B cell (primary cell): ENCODE results near the gene TMEM52. TPM values are rescaled to one million over a fixed set of nuclear protein-coding genes. Genes with fewer than 3 reads are reported as not detected.

Experiments used
- ATAC-seq: fragments of 200-7000 bp; cut with Tn5 transposase; one replicate; pipeline ENCODE4 v1.10.0; 2021; ENCODE audit warnings: low read depth, mild to moderate bottlenecking, moderate number of reproducible peaks, moderate library complexity
- CTCF ChIA-PET: fragments of 350-600 bp; sonication (Branson Sonifier 250); formaldehyde crosslinking; loops from one replicate; lab custom pipeline; 2021; ENCODE audit warnings: antibody characterized with exemption, inconsistent platforms; lab: Charles Lee
- POLR2A ChIA-PET: fragments of 350-600 bp; sonication (Branson Sonifier 250); formaldehyde crosslinking; loops from one replicate; lab custom pipeline; 2021; ENCODE audit warnings: antibody characterized with exemption; lab: Charles Lee
- DNase-seq: peaks from one replicate; pipeline ENCODE4 v3.0.0; 2013
- H2AFZ ChIP-seq: 2 replicates; pipeline ENCODE4 v1.6.1; 2012; ENCODE audit warnings: mild to moderate bottlenecking, low read depth, low read length; ENCODE audit not compliant: insufficient read depth, poor library complexity, severe bottlenecking
- H3K27ac ChIP-seq, 2 donors: 1 replicate in 1 of 2; 2 replicates in 1 of 2; pipeline ENCODE4 v1.5.1; 2012 to 2013; ENCODE audit warnings: low read length in 2 of 2, mild to moderate bottlenecking in 2 of 2, moderate library complexity in 1 of 2
- H3K27me3 ChIP-seq, 4 experiments: fragments of 200-600 bp in 1 of 4; sonication (generic) in 1 of 4; replicated peaks in 1 of 4; 1 replicate in 2 of 4; 2 replicates in 2 of 4; pipeline versions ENCODE4 v1.6.1 to v1.7.0; 2013 to 2016; ENCODE audit warnings: low read length in 3 of 4, mild to moderate bottlenecking in 2 of 4, mixed read lengths in 1 of 4, moderate library complexity in 1 of 4; ENCODE audit not compliant: insufficient read depth in 4 of 4, control insufficient read depth in 3 of 4; ENCODE audit errors: control extremely low read depth in 1 of 4
- H3K36me3 ChIP-seq, 2 experiments: replicated peaks in 1 of 2; 1 replicate in 1 of 2; 2 replicates in 1 of 2; pipeline versions ENCODE4 v1.6.1 to v1.7.1; 2013; ENCODE audit warnings: low read length in 1 of 2; ENCODE audit not compliant: insufficient read depth in 2 of 2, control insufficient read depth in 1 of 2; ENCODE audit errors: control extremely low read depth in 1 of 2, extremely low read depth in 1 of 2
- H3K4me1 ChIP-seq, 2 donors: fragments of 200-600 bp in 1 of 2; sonication (generic) in 1 of 2; 1 replicate in 1 of 2; 2 replicates in 1 of 2; pipeline versions ENCODE4 v1.5.1 to v1.6.1; 2013 to 2017; ENCODE audit warnings: low read length in 2 of 2; ENCODE audit not compliant: control insufficient read depth in 2 of 2, insufficient read depth in 2 of 2
- H3K4me2 ChIP-seq: replicated peaks from 2 replicates; pipeline ENCODE3; 2012; ENCODE audit warnings: mild to moderate bottlenecking, low read depth, low read length; ENCODE audit not compliant: poor library complexity, severe bottlenecking
- H3K4me3 ChIP-seq, 5 experiments: fragments of 200-600 bp in 1 of 5; sonication (generic) in 1 of 5; 1 replicate in 3 of 5; 2 replicates in 2 of 5; pipeline versions ENCODE4 v1.5.1 to v1.7.0; 2011 to 2016; ENCODE audit warnings: low read length in 4 of 5, mild to moderate bottlenecking in 4 of 5, low read depth in 2 of 5, control low read depth in 1 of 5, moderate library complexity in 1 of 5; ENCODE audit not compliant: insufficient read depth in 1 of 5; ENCODE audit errors: control extremely low read depth in 1 of 5, extremely low read depth in 1 of 5
- H3K79me2 ChIP-seq: fragments of 200-600 bp; sonication (generic); one replicate; pipeline ENCODE4 v1.6.0; 2016; ENCODE audit warnings: low read length; ENCODE audit not compliant: control insufficient read depth, insufficient read depth
- H3K9ac ChIP-seq: fragments of 200-600 bp; sonication (generic); 2 replicates; pipeline ENCODE4 v1.6.1; 2017; ENCODE audit warnings: mild to moderate bottlenecking, low read length, moderate library complexity
- H3K9me3 ChIP-seq, 3 donors: one replicate each; pipeline versions ENCODE4 v1.6.1 to v1.7.1; 2013; ENCODE audit warnings: low read length in 2 of 3; ENCODE audit not compliant: control insufficient read depth in 2 of 3, insufficient read depth in 1 of 3; ENCODE audit errors: control extremely low read depth in 1 of 3
- H4K20me1 ChIP-seq: 2 replicates; pipeline ENCODE4 v1.6.0; 2012; ENCODE audit warnings: mild to moderate bottlenecking, low read length; ENCODE audit not compliant: insufficient read depth, control insufficient read depth, poor library complexity, severe bottlenecking
- H3K27ac Mint-ChIP-seq: one replicate; pipeline ENCODE4 v1.8.0; 2021; ENCODE audit warnings: mixed read lengths
- H3K27me3 Mint-ChIP-seq: one replicate; pipeline ENCODE4 v1.8.0; 2021; ENCODE audit warnings: mixed read lengths
- H3K4me1 Mint-ChIP-seq: one replicate; pipeline ENCODE4 v1.8.0; 2021; ENCODE audit warnings: mixed read lengths
- H3K4me3 Mint-ChIP-seq: one replicate; pipeline ENCODE4 v1.8.0; 2021; ENCODE audit warnings: mixed read lengths
- H3K9me3 Mint-ChIP-seq: one replicate; pipeline ENCODE4 v1.8.0; 2022; ENCODE audit warnings: mixed read lengths; ENCODE audit not compliant: insufficient read depth
- EZH2 ChIP-seq: IDR thresholded peaks from 2 replicates; pipeline ENCODE4 v1.6.1; 2012; ENCODE audit warnings: borderline replicate concordance, low read depth, mild to moderate bottlenecking, moderate library complexity, low read length; ENCODE audit not compliant: insufficient read depth, poor library complexity, severe bottlenecking
- WGBS: methylation state at CpG from one replicate; pipeline ENCODE4 v1.1.5; 2013; ENCODE audit warnings: missing lambda C conversion rate; ENCODE audit not compliant: insufficient coverage; 5-methylcytosine and 5-hydroxymethylcytosine counted together
- intact Hi-C: fragments of 100-400 bp; cut with micrococcal nuclease; formaldehyde crosslinking; loops from one replicate; pipeline ENCODE4 v1.10.0; 2022
- polyA plus RNA-seq: library from polyadenylated mRNA; depleted of rRNA; stranded (reverse); fragments of >200 nt; gene quantifications from 2 replicates; pipeline ENCODE4 v1.2.3, GENCODE V29; 2012
- total RNA-seq, 2 donors: library from RNA; stranded (reverse); fragments of 120-200 nt in 1 of 2; gene quantifications; 1 replicate in 1 of 2; 2 replicates in 1 of 2; pipeline versions ENCODE4 v1.2.3 to v1.2.4, GENCODE V29; 2013 to 2022
- TF ChIP-seq, protein P1 (sequence below): fragments of 200-600 bp; IDR thresholded peaks from one replicate; pipeline ENCODE4 v1.8.0; 2022; ENCODE audit warnings: antibody characterized with exemption, mild to moderate bottlenecking

Gene TMEM52
- total and polyA plus RNA-seq, 2 donors (not counting 1 experiment from before 2014, with no cell fraction given): 0.69 to 1.00 TPM

GRCh38 chr1:1954831-1955441 is 35.9 kb upstream of the TMEM52 start:
- no peak for TF ChIP-seq EZH2
- H3K4me3 Mint-ChIP-seq: no peak overlapping the region
- H3K4me1 Mint-ChIP-seq: no peaks in the 10 kb centered on the region
- Histone ChIP-seq H3K4me2 (no peak overlapping the region), H3K27ac (no peak overlapping the region), H3K27me3 (peaks cover 0 to 20% (median 2%) of the 10 kb centered on the region in 4 experiments), H3K4me1 (no peaks in the 10 kb centered on the region), H3K9me3 (peaks cover 0 to 16% (median 6%) of the 10 kb centered on the region in 3 donors), H2AFZ (no peak overlapping the region), H3K79me2 (no peaks in the 10 kb centered on the region), H4K20me1 (no peaks in the 10 kb centered on the region), H3K4me3 (no peak overlapping the region), H3K36me3 (no peaks in the 10 kb centered on the region), H3K9ac (no peak overlapping the region)
- H3K9me3 Mint-ChIP-seq: peaks cover 7% of the 10 kb centered on the region
- CTCF ChIA-PET: no interaction called here
- intact Hi-C loops: no loop called here
- POLR2A ChIA-PET: no interaction called here
- no peak overlapping the region for H3K27ac Mint-ChIP-seq
- peaks cover 37% of the 10 kb centered on the region for H3K27me3 Mint-ChIP-seq
- 83% methylated on average over 45 of the region's 46 CpGs for WGBS
- DNase-seq (no peak), ATAC-seq (no peak)

GRCh38 chr1:1954015-1954414 is 34.9 kb upstream of the TMEM52 start:
- DNase-seq: no peak
- H4K20me1 ChIP-seq: no peaks in the 10 kb centered on the region
- POLR2A ChIA-PET: no interaction called here
- H3K9ac ChIP-seq: no peak overlapping the region
- Mint-ChIP-seq H3K27ac (no peak overlapping the region), H3K9me3 (peaks cover 7% of the 10 kb centered on the region), H3K4me3 (no peak overlapping the region), H3K4me1 (no peaks in the 10 kb centered on the region), H3K27me3 (peaks cover 34% of the 10 kb centered on the region)
- intact Hi-C loops: no loop called here
- no peak for ATAC-seq
- no peak for TF ChIP-seq EZH2
- TF ChIP-seq, protein P1, sequence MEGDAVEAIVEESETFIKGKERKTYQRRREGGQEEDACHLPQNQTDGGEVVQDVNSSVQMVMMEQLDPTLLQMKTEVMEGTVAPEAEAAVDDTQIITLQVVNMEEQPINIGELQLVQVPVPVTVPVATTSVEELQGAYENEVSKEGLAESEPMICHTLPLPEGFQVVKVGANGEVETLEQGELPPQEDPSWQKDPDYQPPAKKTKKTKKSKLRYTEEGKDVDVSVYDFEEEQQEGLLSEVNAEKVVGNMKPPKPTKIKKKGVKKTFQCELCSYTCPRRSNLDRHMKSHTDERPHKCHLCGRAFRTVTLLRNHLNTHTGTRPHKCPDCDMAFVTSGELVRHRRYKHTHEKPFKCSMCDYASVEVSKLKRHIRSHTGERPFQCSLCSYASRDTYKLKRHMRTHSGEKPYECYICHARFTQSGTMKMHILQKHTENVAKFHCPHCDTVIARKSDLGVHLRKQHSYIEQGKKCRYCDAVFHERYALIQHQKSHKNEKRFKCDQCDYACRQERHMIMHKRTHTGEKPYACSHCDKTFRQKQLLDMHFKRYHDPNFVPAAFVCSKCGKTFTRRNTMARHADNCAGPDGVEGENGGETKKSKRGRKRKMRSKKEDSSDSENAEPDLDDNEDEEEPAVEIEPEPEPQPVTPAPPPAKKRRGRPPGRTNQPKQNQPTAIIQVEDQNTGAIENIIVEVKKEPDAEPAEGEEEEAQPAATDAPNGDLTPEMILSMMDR: no peak
- H3K4me2 ChIP-seq: no peak overlapping the region
- H3K4me3 ChIP-seq: no peak overlapping the region
- H3K4me1 ChIP-seq: no peaks in the 10 kb centered on the region
- no peaks in the 10 kb centered on the region for H3K36me3 ChIP-seq
- peaks cover 0 to 16% (median 6%) of the 10 kb centered on the region in 3 donors for H3K9me3 ChIP-seq
- H3K27ac ChIP-seq: no peak overlapping the region
- 86% methylated on average over 7 of the region's 9 CpGs for WGBS
- CTCF ChIA-PET: no interaction called here
- H3K27me3 ChIP-seq: peaks cover 0 to 17% (median 2%) of the 10 kb centered on the region in 4 experiments
- no peak overlapping the region for H2AFZ ChIP-seq
- H3K79me2 ChIP-seq: no peaks in the 10 kb centered on the region
